NCI-H1436 treated with DMSO at 0.1 percent for 48 hours (cell line): ENCODE measurements around the gene SMPX.

Experiments
- DNase-seq: peaks from one replicate; lab custom pipeline; 2025; lab: John Stamatoyannopoulos, UW

The SMPX gene

DNA sequence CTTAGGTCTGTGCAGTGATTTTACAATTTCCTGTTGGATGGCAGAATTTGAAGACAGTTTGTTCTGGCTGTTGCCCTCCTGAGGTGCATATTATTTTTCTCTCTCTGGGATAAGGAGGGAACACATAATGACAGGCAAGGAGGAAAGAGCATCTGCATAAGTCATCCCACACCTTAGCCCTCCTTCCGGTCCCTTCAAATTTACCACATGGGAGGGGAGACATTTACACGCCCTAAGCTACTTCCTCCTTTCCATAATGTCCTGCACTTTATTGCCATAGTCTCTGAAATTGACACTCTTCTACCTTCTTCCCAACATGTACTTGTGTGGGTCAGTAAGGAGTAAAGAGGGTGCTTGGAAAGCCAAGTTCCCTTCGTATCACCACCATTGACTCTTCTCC, 13.9 kb downstream of the SMPX start:
- DNase-seq: no peak

DNA sequence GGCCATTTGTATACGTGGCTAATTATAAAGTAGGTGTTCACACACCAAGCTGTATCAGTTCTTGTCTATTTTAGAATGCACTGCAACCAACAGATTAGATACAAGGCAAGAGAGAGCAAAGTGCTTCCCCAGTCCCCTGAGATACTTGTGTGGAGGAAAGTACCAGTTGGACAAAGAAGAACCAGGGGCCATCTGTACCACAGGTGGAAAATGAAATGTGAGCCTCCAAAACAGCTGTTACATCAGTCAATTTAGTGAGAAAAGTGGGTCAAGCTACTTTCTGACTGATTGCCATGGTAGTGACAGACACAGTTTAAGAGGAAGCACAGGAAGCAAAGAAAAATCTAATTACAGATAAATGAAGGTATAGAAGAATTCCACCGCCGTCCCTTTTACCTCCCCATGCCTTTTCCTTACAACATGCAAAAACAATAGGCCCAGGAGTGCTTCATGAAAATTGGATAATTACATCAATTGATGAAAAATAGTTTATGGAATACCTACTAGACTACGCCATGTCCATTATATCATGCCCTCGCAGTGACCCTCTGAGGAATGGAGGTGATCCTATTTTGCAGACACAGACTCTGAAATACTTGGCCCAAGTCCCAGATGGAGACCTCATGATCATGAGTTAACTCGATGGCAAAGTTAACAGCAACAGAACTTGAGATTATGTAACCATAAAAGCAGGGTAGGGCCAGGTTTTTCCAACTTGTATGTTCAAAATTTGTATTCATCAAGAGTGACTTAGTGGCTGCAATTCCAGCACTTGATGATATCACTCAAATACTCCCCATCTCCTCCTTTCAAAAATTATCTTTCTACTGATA, 15.8 kb downstream of the SMPX start:
- DNase-seq: no peak

- no peak for DNase-seq
These were observed 16.6 kb downstream of the SMPX start for GRCh38 chrX:21741364-21741763.

DNA sequence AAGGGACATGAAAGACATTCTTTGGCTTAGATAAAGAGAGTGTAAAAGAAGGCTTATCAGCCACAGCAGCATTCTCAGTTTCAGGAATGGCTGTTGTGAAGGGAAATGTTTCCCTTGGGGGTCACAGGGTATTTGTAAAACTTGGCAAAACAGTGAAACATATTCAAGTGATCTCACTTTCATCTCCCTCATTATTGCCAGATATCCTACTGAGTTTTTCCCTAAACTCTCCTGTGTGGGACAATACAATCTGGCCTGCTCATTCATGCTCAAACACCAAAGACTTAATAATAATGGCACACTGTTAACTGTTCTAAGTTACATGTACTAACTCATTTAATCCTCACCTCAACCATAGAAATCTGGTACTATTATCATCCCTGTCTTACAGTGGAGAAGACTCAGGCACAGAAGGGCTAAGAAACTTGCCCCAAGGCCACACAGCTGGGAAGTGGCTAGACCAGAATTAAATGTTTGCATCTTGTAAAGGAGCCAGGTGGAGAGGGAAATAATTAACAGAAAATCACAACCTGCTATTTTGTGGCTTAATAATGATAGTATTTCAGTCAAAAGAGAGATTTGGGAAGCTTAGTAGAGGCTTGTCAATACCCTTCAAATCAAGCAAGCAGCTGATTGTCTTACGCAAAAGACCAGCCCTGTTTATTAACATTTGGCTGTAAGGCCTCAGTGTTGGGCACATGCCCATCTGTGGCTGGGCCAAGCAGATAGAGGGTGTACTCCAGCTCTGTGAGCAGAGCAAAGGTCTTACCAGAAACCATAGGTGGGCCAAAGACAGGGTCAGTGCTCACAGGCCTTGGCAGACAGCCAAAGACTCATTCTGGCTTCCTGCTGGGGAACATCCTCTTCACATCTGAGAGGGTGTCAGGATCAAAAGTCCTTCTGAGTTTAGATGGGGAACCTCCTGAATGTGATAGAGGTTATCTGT, 17.3 kb downstream of the SMPX start:
- DNase-seq: no peak

GRCh38 chrX:21738950-21739287, 19.0 kb downstream of the SMPX start:
- no peak for DNase-seq

- peak; percentile 61 for DNase-seq
These were observed 19.5 kb downstream of the SMPX start for GRCh38 chrX:21738210-21738949.

DNA sequence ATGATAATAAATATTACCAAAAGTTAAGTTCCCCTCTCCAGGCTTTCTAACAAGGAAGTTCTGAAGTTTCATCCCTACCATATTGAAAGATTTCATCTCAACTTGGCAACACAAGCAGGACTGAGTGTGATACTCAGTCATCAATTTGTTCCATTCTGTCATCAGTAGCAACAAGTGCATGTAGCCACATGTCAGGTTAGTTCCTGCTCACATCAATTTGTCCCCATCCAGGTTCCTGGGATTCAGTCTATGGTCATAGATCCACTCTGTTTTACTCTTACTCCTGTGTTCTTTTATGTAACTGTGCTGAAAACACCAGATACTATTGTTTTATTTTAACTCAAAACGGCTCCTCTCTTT, 22.2 kb downstream of the SMPX start:
- DNase-seq: no peak

- DNase-seq: no peak
These were observed 22.7 kb downstream of the SMPX start for GRCh38 chrX:21735038-21735767.

DNA sequence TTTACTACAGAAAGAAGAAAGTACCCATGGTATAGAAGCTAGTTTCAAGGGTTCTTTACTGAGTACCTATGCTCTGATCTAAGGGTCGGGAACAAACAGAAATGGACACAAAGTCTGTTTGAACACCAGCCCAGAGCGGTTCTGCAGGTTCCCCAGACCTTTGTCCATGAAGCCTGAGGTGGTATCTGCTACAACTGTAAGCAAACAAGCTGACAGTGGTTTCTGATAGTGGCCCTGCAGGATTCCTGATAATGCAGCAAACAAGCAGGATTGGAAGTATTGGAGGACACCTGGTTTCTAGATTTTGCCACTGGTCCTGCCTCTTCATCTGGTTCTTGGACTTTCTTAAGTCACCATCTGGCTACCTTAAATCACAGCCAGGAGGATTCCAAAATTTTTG, 23.7 kb downstream of the SMPX start:
- DNase-seq: no peak

DNA sequence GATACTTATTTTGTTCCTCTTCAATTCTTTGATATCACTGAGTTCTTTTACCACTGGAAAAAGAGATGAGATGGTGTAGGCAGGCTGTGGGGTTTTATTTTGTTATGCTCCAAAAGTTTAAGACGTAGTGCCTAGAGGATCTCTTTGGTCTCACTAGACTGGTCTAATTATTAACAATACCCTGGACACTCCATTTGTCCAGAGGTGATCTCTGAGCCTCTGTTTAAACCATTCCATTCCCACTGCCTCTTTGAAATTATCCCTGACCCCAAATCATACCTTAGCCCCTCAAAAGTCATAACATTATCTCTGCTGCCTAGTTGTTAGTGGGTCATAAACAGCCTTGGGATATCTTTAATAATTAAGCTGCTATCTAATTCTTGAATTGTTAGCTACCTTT, 24.2 kb downstream of the SMPX start:
- DNase-seq: no peak

GRCh38 chrX:21730026-21730425, 27.9 kb downstream of the SMPX start:
- DNase-seq: no peak

DNA sequence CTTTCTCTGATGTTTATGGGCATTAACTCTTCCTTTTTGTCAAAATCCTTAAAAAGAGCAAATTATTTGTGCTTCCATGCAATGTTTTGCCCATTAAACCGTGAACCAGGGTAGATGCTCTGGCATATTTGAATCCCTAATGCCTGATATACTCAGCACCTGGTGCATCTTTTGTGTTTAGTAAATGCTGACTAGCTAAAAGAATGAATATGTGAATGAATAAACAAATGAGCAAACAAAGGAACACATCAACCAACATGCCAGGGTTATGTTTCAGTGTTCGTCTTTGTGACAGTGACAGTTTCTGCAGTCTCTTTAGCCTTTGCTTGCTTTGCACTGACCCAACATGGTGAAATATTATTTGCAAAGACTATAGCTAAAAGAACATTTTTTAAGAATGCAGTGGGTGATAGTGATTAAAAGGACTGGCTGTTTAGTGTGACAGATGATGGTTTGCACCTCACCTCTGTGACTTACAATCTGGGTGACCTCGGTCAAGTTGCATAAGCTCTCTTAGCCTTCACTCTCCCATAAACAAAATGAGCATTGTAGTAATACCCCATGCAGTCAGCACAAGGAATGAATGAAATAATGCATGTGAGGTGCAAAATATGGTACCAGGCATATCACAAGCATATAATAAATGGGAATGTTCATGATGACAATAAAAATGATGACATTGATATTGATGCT, 29.5 kb downstream of the SMPX start:
- no peak for DNase-seq

DNA sequence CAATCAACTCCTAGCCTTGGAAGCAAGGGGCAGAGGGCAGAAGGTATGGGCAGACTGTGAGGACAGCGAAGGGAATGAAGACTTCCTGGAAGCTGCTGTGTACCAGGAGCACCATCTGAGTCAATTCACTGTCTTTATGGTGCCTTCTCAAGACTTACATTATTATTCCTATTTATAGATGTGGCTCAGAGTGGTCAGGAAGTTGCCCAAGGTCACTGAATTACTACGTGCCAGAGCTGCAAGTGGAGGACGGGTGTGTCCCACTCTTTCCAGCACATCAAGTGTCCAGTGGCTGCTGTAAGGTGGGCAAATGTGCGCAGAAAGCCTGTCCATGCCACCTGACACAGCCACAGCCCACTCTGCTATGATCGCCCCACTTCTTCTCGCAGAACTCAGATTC, 32.0 kb downstream of the SMPX start:
- no peak for DNase-seq

DNA sequence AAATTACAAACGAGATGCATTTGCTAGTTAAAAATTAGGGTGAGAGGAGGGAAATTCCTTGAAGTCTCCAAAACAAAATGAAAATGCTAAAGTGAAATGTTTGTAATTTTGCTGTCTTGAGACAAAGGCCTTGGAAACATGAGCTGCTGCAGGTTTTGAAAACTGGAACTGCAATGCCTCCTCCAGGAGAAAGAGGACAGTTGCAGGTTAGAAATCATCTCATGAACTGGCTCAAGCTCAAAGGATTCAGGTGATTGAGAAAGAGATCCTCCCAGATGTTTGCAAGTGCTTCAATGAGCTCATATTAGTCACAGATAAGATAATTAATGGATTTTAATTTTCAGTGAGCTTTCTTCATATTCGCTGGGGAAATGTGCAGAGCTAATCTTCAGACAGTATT, 32.4 kb downstream of the SMPX start:
- peak; percentile 6 for DNase-seq

DNA sequence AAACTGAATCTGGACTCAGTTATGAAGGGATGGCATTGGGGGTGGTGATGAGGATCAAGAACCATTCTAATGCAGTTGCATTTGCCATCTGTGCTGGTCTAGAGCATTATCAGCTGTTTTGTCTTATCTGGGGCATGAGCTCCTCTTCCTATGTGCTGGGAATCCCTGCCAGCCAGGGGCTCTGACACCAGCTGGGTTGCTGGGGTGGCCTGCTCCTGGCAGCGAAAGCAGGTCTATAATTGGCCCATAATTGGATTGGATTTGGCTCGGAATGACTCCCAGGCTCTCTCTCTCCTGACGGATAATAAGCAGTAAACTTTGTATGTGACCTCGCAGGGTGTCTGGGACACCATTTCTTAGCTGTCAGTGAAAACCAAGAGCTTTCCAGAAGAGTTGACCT, 34.1 kb downstream of the SMPX start:
- no peak for DNase-seq

GRCh38 chrX:21723084-21723483, 34.8 kb downstream of the SMPX start:
- DNase-seq: no peak

DNA sequence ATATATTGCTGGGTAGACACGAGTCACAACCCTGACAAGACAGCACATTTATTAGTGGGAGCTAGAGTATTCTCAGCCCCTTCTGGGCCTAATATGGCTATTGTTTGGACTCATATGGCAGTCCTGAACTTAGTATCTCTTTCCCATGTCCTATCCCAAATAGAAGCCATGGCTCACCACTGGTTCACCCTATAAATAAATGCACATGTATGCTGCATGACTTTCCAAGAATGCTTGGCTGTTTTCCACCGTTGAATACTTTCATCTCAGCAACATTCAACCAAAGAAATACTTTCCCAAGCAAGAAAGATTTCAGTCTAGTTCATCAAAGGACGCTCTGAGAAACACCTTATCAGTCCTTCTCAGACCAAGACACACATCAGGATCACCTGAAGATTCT, 36.7 kb downstream of the SMPX start:
- DNase-seq: no peak

- no peak for DNase-seq
These were observed 39.3 kb downstream of the SMPX start for GRCh38 chrX:21718575-21718974.

GRCh38 chrX:21717802-21718201, 40.1 kb downstream of the SMPX start:
- DNase-seq: no peak

GRCh38 chrX:21715825-21716224, 42.1 kb downstream of the SMPX start:
- DNase-seq: no peak

GRCh38 chrX:21715337-21715736, 42.6 kb downstream of the SMPX start:
- DNase-seq: no peak
